OCI-LY1 (cell line): Measurements from ENCODE around the gene HMGCLL1.

ENCODE experiments used
- H2AFZ ChIP-seq: fragments of 200-600 bp; sonication (generic), shearing (Covaris generic); 2 replicates; pipeline ENCODE4 v1.6.0; 2014; ENCODE audit warnings: antibody characterized with exemption, mild to moderate bottlenecking, low read length
- H3F3A ChIP-seq: fragments of 200-600 bp; sonication (generic), shearing (Covaris generic); 2 replicates; pipeline ENCODE4 v1.6.0; 2014; ENCODE audit warnings: mild to moderate bottlenecking, antibody characterized with exemption, low read length, moderate library complexity; ENCODE audit not compliant: insufficient read depth
- H3K27ac ChIP-seq: fragments of 200-600 bp; sonication (generic); 2 replicates; pipeline ENCODE4 v1.5.1; 2014; ENCODE audit warnings: low read length, mixed run types, mild to moderate bottlenecking, low read depth; ENCODE audit not compliant: poor library complexity, severe bottlenecking
- H3K27me3 ChIP-seq: fragments of 200-600 bp; sonication (generic); 2 replicates; pipeline ENCODE4 v1.6.0; 2014; ENCODE audit warnings: antibody characterized with exemption, mild to moderate bottlenecking, low read length, moderate library complexity; ENCODE audit not compliant: insufficient read depth
- H3K36me3 ChIP-seq: fragments of 200-600 bp; sonication (generic); 2 replicates; pipeline ENCODE4 v1.6.1; 2014; ENCODE audit warnings: mild to moderate bottlenecking, antibody characterized with exemption, low read length, moderate library complexity, mixed read lengths; ENCODE audit not compliant: insufficient read depth
- H3K4me1 ChIP-seq: fragments of 200-600 bp; sonication (generic); 2 replicates; pipeline ENCODE4 v1.5.1; 2014; ENCODE audit warnings: mild to moderate bottlenecking, low read length, moderate library complexity; ENCODE audit not compliant: insufficient read depth, severe bottlenecking
- H3K4me2 ChIP-seq: fragments of 200-600 bp; sonication (generic), shearing (Covaris generic); 2 replicates; pipeline ENCODE4 v1.6.1; 2014; ENCODE audit warnings: low read length
- H3K4me3 ChIP-seq: fragments of 200-600 bp; sonication (generic); 2 replicates; pipeline ENCODE4 v1.5.1; 2014; ENCODE audit warnings: low read length, low read depth, mild to moderate bottlenecking, mixed read lengths; ENCODE audit not compliant: poor library complexity, severe bottlenecking
- H3K79me2 ChIP-seq: fragments of 200-600 bp; shearing (Covaris generic); 2 replicates; pipeline ENCODE4 v1.6.1; 2016; ENCODE audit warnings: mixed run types, low read length, mixed read lengths; ENCODE audit not compliant: insufficient read depth
- H3K9ac ChIP-seq: fragments of 200-600 bp; sonication (generic), shearing (Covaris generic); 2 replicates; pipeline ENCODE4 v1.6.1; 2014; ENCODE audit warnings: mild to moderate bottlenecking, low read length, mixed read lengths
- H3K9me2 ChIP-seq: fragments of 200-600 bp; sonication (generic), shearing (Covaris generic); 2 replicates; pipeline ENCODE4 v1.6.1; 2014; ENCODE audit warnings: low read depth, mild to moderate bottlenecking, low read length, mixed read lengths
- H3K9me3 ChIP-seq: fragments of 200-600 bp; shearing (Covaris generic); 2 replicates; pipeline ENCODE4 v1.6.1; 2014; ENCODE audit warnings: low read length, mixed read lengths
- H4K20me1 ChIP-seq: fragments of 200-600 bp; sonication (generic), shearing (Covaris generic); 2 replicates; pipeline ENCODE4 v1.6.0; 2016; ENCODE audit warnings: mild to moderate bottlenecking, low read length; ENCODE audit not compliant: insufficient read depth
- CTCF ChIP-seq: fragments of 200-600 bp; sonication (generic), shearing (Covaris generic); IDR thresholded peaks from 2 replicates; pipeline ENCODE4 v1.5.1; 2017; ENCODE audit warnings: mild to moderate bottlenecking, antibody characterized with exemption, low read length, moderate library complexity, mixed read lengths
- EZH2 ChIP-seq: fragments of 200-600 bp; sonication (generic), shearing (Covaris generic); IDR thresholded peaks from 2 replicates; pipeline ENCODE4 v1.8.0; 2017; ENCODE audit warnings: borderline replicate concordance, mixed run types, mild to moderate bottlenecking, antibody characterized with exemption, low read length, moderate library complexity, mixed read lengths

Gene HMGCLL1

GRCh38 chr6:55557146-55557545, 21.8 kb downstream of the HMGCLL1 start:
- H3K27me3 ChIP-seq = no peaks in the 10 kb centered on the region
- TF ChIP-seq CTCF (no peak), EZH2 (no peak)
- no peak overlapping the region for H2AFZ ChIP-seq
- H3K36me3 ChIP-seq = no peaks in the 10 kb centered on the region
- no peak overlapping the region for H3K4me3 ChIP-seq
- no peak overlapping the region for H3K4me2 ChIP-seq
- H3K27ac ChIP-seq = no peak overlapping the region
- no peaks in the 10 kb centered on the region for H3F3A ChIP-seq
- H3K4me1 ChIP-seq = no peaks in the 10 kb centered on the region
- H3K9ac ChIP-seq = no peak overlapping the region
- H4K20me1 ChIP-seq = no peaks in the 10 kb centered on the region
- H3K9me2 ChIP-seq = no peaks in the 10 kb centered on the region
- H3K9me3 ChIP-seq = no peaks in the 10 kb centered on the region
- H3K79me2 ChIP-seq = no peaks in the 10 kb centered on the region

GRCh38 chr6:55545791-55546190, 33.2 kb downstream of the HMGCLL1 start:
- no peak for TF ChIP-seq EZH2
- TF ChIP-seq CTCF = no peak
- no peaks in the 10 kb centered on the region for H3K27me3 ChIP-seq

GRCh38 chr6:55543633-55544309, 35.2 kb downstream of the HMGCLL1 start:
- H3K9ac ChIP-seq = no peak overlapping the region
- no peaks in the 10 kb centered on the region for H4K20me1 ChIP-seq
- H3K27ac ChIP-seq = no peak overlapping the region
- H3K4me1 ChIP-seq = no peaks in the 10 kb centered on the region
- H3K27me3 ChIP-seq = no peaks in the 10 kb centered on the region
- H2AFZ ChIP-seq = no peak overlapping the region
- no peak overlapping the region for H3K4me3 ChIP-seq
- no peaks in the 10 kb centered on the region for H3K9me2 ChIP-seq
- TF ChIP-seq EZH2 (no peak), CTCF (no peak)
- H3F3A ChIP-seq = no peaks in the 10 kb centered on the region
- no peak overlapping the region for H3K4me2 ChIP-seq
- no peaks in the 10 kb centered on the region for H3K9me3 ChIP-seq
- no peaks in the 10 kb centered on the region for H3K36me3 ChIP-seq
- no peaks in the 10 kb centered on the region for H3K79me2 ChIP-seq

More at GRCh38 chr6:55545791-55546190, 33.2 kb downstream of the HMGCLL1 start:
- H3K4me1 ChIP-seq = no peaks in the 10 kb centered on the region
- no peak overlapping the region for H3K27ac ChIP-seq
- no peaks in the 10 kb centered on the region for H3K9me2 ChIP-seq
- H3K36me3 ChIP-seq = no peaks in the 10 kb centered on the region
- no peaks in the 10 kb centered on the region for H3K79me2 ChIP-seq
- no peaks in the 10 kb centered on the region for H3K9me3 ChIP-seq
- H2AFZ ChIP-seq = no peak overlapping the region
- H3K9ac ChIP-seq = no peak overlapping the region
- H4K20me1 ChIP-seq = no peaks in the 10 kb centered on the region
- no peaks in the 10 kb centered on the region for H3F3A ChIP-seq
- no peak overlapping the region for H3K4me3 ChIP-seq
- no peak overlapping the region for H3K4me2 ChIP-seq
